Fibroblast of pulmonary artery (primary cell): ENCODE measurements around the gene LMTK3.

Experiments
- DNase-seq: peaks from one replicate; pipeline ENCODE4 v3.0.0-alpha.2; 2010; ENCODE audit warnings: low read depth
- H3K4me3 ChIP-seq: replicated peaks from 2 replicates; pipeline ENCODE4 v1.5.1; 2011; ENCODE audit warnings: low read depth, mild to moderate bottlenecking, control low read depth, low read length, moderate library complexity
- CTCF ChIP-seq: IDR thresholded peaks from 2 replicates; pipeline ENCODE4 v1.5.1; 2011; ENCODE audit warnings: mild to moderate bottlenecking, control low read depth, low read length, inconsistent platforms; ENCODE audit errors: missing control alignments

LMTK3 gene

GRCh38 chr19:48499316-48500090 lies 12.1 kb downstream of the LMTK3 start:
- TF ChIP-seq CTCF: no peak
- DNase-seq: no peak
- no peak overlapping the region for H3K4me3 ChIP-seq

GRCh38 chr19:48498595-48499311 lies 12.9 kb downstream of the LMTK3 start:
- no peak for TF ChIP-seq CTCF
- no peak for DNase-seq
- H3K4me3 ChIP-seq: no peak overlapping the region

- no peak for TF ChIP-seq CTCF
- DNase-seq: no peak
- no peak overlapping the region for H3K4me3 ChIP-seq
Measured at GRCh38 chr19:48497728-48498594, 13.7 kb downstream of the LMTK3 start.

GRCh38 chr19:48496959-48497727 lies 14.5 kb downstream of the LMTK3 start:
- no peak overlapping the region for H3K4me3 ChIP-seq
- TF ChIP-seq CTCF: no peak
- no peak for DNase-seq

GRCh38 chr19:48495396-48495795 lies 16.2 kb downstream of the LMTK3 start:
- no peak for TF ChIP-seq CTCF
- no peak overlapping the region for H3K4me3 ChIP-seq
- peak; percentile 49 for DNase-seq

- H3K4me3 ChIP-seq: peak overlapping the region; percentile 67
- DNase-seq: no peak
- no peak for TF ChIP-seq CTCF
Measured at GRCh38 chr19:48493718-48494401, 17.8 kb downstream of the LMTK3 start.
